Right lobe of liver (tissue), 6 donors: Measurements from ENCODE around the gene NFIB. TPM values are rescaled to one million over a fixed set of nuclear protein-coding genes. Genes with fewer than 3 reads are reported as not detected.

Experiments
- ATAC-seq, 4 donors: fragments of 200-7000 bp; cut with Tn5 transposase; one replicate each; pipeline ENCODE4 v1.9.1; 2020; ENCODE audit warnings: mild to moderate bottlenecking in 4 of 4, moderate library complexity in 4 of 4
- DNase-seq, 3 donors: peaks; one replicate each; pipeline ENCODE4 v3.0.0-alpha.2; 2020
- H3K27ac ChIP-seq, 3 donors: fragments of 200-600 bp; one replicate each; pipeline ENCODE4 v1.8.0; 2022
- H3K27me3 ChIP-seq, 2 donors: fragments of 200-600 bp; one replicate each; pipeline ENCODE4 v1.8.0; 2022
- H3K36me3 ChIP-seq, 4 donors: fragments of 200-600 bp; sonication (generic) in 1 of 4; one replicate each; pipeline versions ENCODE4 v1.5.1 to v1.8.0; 2017 to 2022; ENCODE audit warnings: control low read depth in 1 of 4
- H3K4me1 ChIP-seq, 4 donors: fragments of 200-600 bp; sonication (generic) in 1 of 4; one replicate each; pipeline versions ENCODE4 v1.5.1 to v1.8.0; 2017 to 2022; ENCODE audit warnings: control low read depth in 1 of 4
- H3K4me3 ChIP-seq, 3 donors: fragments of 200-600 bp; one replicate each; pipeline ENCODE4 v1.8.0; 2022
- H3K9me3 ChIP-seq, 4 donors: fragments of 200-600 bp; sonication (generic) in 1 of 4; one replicate each; pipeline versions ENCODE4 v1.5.1 to v1.8.0; 2017 to 2022; ENCODE audit warnings: control low read depth in 1 of 4
- POLR2A ChIP-seq: fragments of 450-650 bp; IDR thresholded peaks from one replicate; pipeline ENCODE4 v1.6.1; 2017; ENCODE audit warnings: antibody characterized with exemption, mild to moderate bottlenecking
- WGBS: methylation state at CpG from one replicate; pipeline ENCODE4 v1.1.6; 2018; ENCODE audit warnings: low coverage, low lambda C conversion rate; ENCODE audit not compliant: insufficient coverage; ENCODE audit errors: missing lambda C conversion rate; 5-methylcytosine and 5-hydroxymethylcytosine counted together
- intact Hi-C, 2 donors: fragments of 100-400 bp; cut with DNase I; formaldehyde crosslinking; loops; one replicate each; pipeline versions ENCODE4 v1.11.2 to v1.14.1; 2022
- total RNA-seq, 6 experiments: library from RNA; depleted of rRNA in 2 of 6; stranded (reverse); fragments of >200 nt in 2 of 6; fragmentation: NEBNext Ultra II Directional in 3 of 6; extraction: Animal tissue kit (Norgen Biotek cat#: 25700) in 3 of 6; gene quantifications; one replicate each; pipeline versions ENCODE4 v1.1.0 to v1.2.4, GENCODE V29; 2016 to 2023
- TF ChIP-seq, protein P1 (sequence below), 4 donors: fragments of 200-600 bp in 3 of 4; fragments of 450-650 bp in 1 of 4; IDR thresholded peaks; one replicate each; pipeline versions ENCODE4 v1.5.1 to v1.8.0; 2016 to 2022; ENCODE audit warnings: antibody characterized with exemption in 4 of 4, mild to moderate bottlenecking in 2 of 4
- donor health status: DM: no; HTN: yes; CAD: no.
- donor health status: DM: no; HTN: no; CAD: no.
- donor health status: DM: no; HTN: no; CAD: no.
- donor health status: DM: no; HTN: yes; CAD: no.
- donor health status: DM: no; HTN: yes; CAD: no.

The NFIB gene
- total RNA-seq, 6 experiments from 2014 or later = 23.0 to 45.3 (median 39.6) TPM

GRCh38 chr9:14269916-14270315, 44.0 kb downstream of the NFIB start:
- Histone ChIP-seq H3K36me3 (no peaks in the 10 kb centered on the region), H3K4me1 (peaks cover 0 to 43% (median 10%) of the 10 kb centered on the region in 4 donors), H3K9me3 (no peaks in the 10 kb centered on the region), H3K27ac (no peak overlapping the region), H3K4me3 (no peak overlapping the region), H3K27me3 (no peaks in the 10 kb centered on the region)
- DNase-seq (no peak), ATAC-seq (no peak)
- intact Hi-C loops = no loop called here
- TF ChIP-seq POLR2A = no peak
- TF ChIP-seq, protein P1, sequence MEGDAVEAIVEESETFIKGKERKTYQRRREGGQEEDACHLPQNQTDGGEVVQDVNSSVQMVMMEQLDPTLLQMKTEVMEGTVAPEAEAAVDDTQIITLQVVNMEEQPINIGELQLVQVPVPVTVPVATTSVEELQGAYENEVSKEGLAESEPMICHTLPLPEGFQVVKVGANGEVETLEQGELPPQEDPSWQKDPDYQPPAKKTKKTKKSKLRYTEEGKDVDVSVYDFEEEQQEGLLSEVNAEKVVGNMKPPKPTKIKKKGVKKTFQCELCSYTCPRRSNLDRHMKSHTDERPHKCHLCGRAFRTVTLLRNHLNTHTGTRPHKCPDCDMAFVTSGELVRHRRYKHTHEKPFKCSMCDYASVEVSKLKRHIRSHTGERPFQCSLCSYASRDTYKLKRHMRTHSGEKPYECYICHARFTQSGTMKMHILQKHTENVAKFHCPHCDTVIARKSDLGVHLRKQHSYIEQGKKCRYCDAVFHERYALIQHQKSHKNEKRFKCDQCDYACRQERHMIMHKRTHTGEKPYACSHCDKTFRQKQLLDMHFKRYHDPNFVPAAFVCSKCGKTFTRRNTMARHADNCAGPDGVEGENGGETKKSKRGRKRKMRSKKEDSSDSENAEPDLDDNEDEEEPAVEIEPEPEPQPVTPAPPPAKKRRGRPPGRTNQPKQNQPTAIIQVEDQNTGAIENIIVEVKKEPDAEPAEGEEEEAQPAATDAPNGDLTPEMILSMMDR (IDR thresholded peaks at IDR 0.05) = no peak

GRCh38 chr9:14263707-14264483, 50.0 kb downstream of the NFIB start:
- Histone ChIP-seq H3K36me3 (no peaks in the 10 kb centered on the region), H3K9me3 (no peaks in the 10 kb centered on the region), H3K27me3 (no peaks in the 10 kb centered on the region), H3K4me3 (no peak overlapping the region), H3K27ac (peak overlapping the region; percentile 41 to 52 (median 49)), H3K4me1 (peaks cover 0 to 24% (median 0%) of the 10 kb centered on the region in 4 donors)
- ATAC-seq (peak; percentile 88 to 91 (median 90)), DNase-seq (no peak)
- intact Hi-C loops = no loop called here
- WGBS = 15% methylated on average over 7 of the region's 7 CpGs
- TF ChIP-seq POLR2A = no peak
- TF ChIP-seq, protein P1 (IDR thresholded peaks at IDR 0.05) = no peak

- H3K4me1 ChIP-seq = peaks cover 0 to 24% (median 0%) of the 10 kb centered on the region in 4 donors
- DNase-seq (no peak), ATAC-seq (no peak)
- intact Hi-C loops = no loop called here
- no peak for TF ChIP-seq POLR2A
- TF ChIP-seq, protein P1 (IDR thresholded peaks at IDR 0.05) = no peak
- H3K9me3 ChIP-seq = no peaks in the 10 kb centered on the region
- H3K4me3 ChIP-seq = no peak overlapping the region
- H3K27me3 ChIP-seq = no peaks in the 10 kb centered on the region
- 89% methylated on average over 2 of the region's 2 CpGs for WGBS
- H3K36me3 ChIP-seq = no peaks in the 10 kb centered on the region
- H3K27ac ChIP-seq = no peak overlapping the region
These were observed 51.1 kb downstream of the NFIB start for GRCh38 chr9:14262827-14263226.

GRCh38 chr9:14261616-14262015, 52.3 kb downstream of the NFIB start:
- no peak for ATAC-seq
- Histone ChIP-seq H3K36me3 (no peaks in the 10 kb centered on the region), H3K4me1 (peaks cover 0 to 30% (median 1%) of the 10 kb centered on the region in 4 donors), H3K27me3 (no peaks in the 10 kb centered on the region), H3K9me3 (no peaks in the 10 kb centered on the region), H3K4me3 (no peak overlapping the region), H3K27ac (no peak overlapping the region)
- intact Hi-C loops = no loop called here
- 92% methylated on average over 2 of the region's 2 CpGs for WGBS
- DNase-seq = no peak
- TF ChIP-seq POLR2A = no peak
- TF ChIP-seq, protein P1 (IDR thresholded peaks at IDR 0.05) = no peak
